Subcutaneous adipose tissue (tissue), 4 donors: ENCODE data around the gene VGLL4. TPM values are rescaled to one million over a fixed set of nuclear protein-coding genes. Genes with fewer than 3 reads are reported as not detected.

Source experiments
- total RNA-seq, 4 donors: library from RNA; depleted of rRNA; stranded (reverse); fragments of >200 nt; gene quantifications; one replicate each; pipeline ENCODE4 v1.1.0, GENCODE V29; 2016
- TF ChIP-seq, protein P1 (sequence below): fragments of 450-650 bp; IDR thresholded peaks from one replicate; pipeline ENCODE4 v1.5.1; 2016; ENCODE audit warnings: low read depth, mild to moderate bottlenecking, control low read depth, antibody characterized with exemption, moderate library complexity

The VGLL4 gene
- total RNA-seq, 4 donors from 2014 or later = 37.6 to 47.8 (median 40.4) TPM

DNA sequence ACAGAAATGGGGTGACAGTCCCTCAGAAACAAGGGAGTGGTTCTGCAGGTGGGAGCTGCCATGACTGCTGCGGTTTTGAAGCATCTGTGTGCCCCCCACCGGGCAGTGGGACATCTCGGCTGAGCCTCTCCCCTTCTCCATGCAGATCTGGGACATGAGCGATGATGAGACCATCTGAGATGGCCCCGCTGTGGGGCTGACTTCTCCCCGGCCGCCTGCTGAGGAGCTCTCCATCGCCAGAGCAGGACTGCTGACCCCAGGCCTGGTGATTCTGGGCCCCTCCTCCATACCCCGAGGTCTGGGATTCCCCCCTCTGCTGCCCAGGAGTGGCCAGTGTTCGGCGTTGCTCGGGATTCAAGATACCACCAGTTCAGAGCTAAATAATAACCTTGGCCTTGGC is 89.0 kb downstream of the VGLL4 start:
- TF ChIP-seq, protein P1, sequence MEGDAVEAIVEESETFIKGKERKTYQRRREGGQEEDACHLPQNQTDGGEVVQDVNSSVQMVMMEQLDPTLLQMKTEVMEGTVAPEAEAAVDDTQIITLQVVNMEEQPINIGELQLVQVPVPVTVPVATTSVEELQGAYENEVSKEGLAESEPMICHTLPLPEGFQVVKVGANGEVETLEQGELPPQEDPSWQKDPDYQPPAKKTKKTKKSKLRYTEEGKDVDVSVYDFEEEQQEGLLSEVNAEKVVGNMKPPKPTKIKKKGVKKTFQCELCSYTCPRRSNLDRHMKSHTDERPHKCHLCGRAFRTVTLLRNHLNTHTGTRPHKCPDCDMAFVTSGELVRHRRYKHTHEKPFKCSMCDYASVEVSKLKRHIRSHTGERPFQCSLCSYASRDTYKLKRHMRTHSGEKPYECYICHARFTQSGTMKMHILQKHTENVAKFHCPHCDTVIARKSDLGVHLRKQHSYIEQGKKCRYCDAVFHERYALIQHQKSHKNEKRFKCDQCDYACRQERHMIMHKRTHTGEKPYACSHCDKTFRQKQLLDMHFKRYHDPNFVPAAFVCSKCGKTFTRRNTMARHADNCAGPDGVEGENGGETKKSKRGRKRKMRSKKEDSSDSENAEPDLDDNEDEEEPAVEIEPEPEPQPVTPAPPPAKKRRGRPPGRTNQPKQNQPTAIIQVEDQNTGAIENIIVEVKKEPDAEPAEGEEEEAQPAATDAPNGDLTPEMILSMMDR = no peak

DNA sequence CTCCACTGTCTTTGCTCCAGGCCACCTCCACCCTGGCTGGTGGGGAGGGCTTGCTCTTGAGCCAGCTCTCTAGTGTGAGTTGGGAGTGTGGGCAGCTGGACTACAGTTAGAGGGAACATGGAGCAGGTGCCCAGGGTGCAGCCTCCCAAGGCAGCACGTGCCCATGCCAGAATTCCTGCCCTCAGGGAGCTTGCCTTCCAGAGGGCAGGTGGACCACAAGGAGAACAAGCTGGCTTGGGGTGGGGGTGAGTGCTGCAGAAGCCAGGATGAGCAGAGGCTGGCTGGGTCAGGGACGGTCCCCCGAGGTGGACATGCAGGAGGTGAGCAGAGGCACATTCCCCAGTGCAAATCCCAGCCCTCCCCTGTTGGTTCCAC is 89.5 kb downstream of the VGLL4 start:
- TF ChIP-seq, protein P1 = no peak

DNA sequence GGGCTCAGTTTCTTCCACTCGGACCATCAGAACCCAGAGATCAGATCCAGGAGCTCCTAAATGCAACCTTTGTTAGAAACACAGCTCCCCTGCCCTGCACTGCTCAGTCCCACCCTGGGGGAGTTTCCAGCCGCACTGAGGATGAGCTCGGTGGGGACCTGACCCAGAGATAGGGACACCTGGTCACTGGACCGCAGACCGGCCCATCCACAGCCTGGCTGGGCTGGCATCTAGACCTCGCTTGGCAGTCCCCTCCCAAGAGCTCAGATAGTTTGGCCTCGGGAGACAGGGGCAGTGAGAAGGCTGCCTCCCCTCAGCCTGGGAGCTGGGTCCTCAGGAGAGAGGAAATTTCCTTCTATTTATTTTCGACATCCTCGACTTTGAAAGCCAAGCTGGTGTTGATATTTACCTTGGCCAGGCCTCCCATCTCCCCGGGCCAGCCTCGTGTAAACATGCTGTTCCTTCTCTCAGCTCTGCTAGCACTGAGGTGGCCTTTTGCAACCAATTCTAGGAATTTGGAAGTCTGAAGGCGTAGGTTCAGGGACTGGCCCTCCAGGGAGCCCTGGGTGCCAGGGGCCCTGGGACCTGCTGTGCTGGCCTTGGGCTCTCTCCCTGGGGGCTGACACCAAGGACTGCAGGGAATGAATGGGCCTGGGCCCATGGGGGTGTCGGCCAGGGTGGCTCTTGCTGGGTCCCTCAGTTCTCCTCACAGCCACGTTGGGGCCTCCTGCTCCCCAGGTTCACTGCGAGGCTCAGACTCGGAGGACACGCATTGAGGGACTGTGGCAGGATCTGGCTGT is 90.1 kb downstream of the VGLL4 start:
- TF ChIP-seq, protein P1 = no peak

DNA sequence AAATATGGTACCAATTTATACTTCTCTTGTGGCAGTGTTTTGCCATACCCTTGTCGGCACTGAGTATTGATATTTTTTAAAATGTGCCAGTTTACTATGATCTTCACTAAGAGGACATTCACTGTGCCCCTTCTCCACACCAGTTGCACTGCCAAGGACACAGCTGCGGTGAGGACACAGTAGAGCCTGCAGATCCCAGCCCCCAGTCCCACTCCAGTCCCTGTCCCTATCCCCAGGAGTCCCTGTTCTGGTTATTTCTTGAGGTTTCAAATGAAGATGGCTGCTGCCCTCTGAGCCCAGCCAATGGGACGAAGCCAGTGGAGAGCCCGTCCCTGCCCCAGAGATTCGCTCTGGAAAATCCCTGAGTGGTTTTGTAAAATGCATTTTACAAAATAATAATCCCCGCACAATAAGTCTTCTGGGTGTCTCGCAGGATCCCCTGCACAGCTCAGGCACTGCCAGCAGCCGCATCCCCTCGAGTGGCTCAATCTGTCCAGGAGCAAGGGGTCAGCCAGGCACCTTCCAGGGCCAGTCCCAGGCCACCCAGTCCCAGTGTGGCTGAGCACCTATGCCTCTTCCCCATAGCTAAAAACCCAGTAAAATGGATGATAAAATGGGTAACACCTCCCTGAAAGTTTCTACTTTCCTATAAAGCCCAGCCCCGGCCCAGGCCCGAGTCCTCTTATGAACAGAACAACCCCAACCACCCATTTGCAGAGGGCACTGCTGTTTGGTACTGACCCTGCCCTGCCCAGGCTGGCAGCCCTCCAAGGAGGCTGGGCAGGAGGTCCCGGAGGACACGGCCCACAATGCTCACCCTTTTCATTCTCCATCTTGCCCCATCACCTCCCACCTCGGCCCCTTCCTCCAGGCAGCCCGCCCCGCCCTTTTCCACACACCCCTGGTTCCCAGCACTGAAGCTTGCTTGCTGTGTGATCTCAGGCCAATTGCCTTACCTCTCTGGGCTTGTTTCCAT is 91.1 kb downstream of the VGLL4 start:
- TF ChIP-seq, protein P1 = no peak

DNA sequence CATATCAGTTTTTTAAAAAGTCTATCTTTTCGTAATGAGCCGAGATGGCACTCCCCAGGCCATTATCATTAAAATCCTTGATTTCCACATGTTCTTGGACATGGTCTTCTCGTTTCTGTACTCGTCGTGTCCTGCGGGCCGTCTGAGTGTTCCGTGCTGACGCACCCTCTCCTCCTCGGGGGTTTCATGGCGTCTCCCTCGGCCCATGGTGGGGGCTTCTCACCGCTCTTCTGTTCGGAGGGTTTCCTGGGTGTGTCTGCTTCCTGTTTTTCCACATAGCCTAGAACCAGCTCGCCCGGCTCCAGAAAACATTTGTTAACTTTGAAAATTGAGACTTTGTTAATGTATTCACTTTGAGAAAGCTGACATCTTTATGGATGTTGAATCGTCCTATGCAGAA is 92.7 kb downstream of the VGLL4 start:
- TF ChIP-seq, protein P1 = no peak

DNA sequence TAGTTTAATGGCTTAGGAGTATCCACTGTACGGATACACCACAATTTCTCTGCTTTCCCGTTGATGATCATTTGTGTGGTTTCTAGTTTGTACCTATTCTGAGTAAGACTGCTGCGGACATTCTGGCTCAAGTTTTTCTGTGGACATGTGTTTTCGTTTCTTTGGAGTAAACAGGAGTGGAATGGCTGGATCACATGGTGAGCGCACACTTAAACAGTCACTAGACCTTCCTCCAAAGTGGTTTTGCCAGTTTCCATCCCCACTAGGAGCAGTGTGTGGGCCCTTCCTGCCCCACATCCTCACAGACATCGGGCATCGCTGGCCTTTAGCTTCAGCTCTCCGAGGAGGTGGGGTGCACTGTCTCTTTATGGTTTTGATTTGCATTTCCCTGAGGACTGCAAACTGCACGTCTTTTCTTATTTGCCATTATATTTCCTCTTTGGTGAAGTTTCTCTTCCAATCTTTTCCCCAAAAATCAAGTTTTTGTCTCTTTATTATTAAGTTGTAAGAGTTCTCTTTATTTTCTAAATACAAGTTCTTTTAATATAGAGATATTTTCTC is 94.1 kb downstream of the VGLL4 start:
- TF ChIP-seq, protein P1 = no peak

DNA sequence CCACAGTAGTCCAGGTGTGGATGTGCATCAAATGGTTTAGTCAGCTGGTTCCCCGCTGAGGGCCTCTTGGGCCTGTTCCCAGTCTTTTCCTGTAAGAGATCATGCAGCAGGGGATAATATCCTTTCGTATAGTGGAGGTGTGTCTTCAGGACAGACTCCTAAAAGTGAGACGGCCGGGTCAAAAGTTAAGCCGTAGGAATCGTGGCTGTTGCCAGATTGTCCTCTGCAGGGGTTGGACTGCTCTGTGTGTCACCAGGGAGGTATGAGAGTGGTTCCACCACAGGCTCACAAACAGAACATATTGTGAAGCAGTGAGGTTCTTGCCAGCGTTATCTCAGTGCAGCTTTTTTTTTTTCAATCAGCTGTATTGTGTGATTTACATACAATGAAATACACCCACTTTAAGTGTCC is 95.0 kb downstream of the VGLL4 start:
- TF ChIP-seq, protein P1 = no peak
